Esophagus muscularis mucosa (tissue), 4 donors: ENCODE data around the gene CCDC51.

Source experiments
- EP300 ChIP-seq: sonication (generic); formaldehyde crosslinking; IDR thresholded peaks from one replicate; pipeline ENCODE4 v1.6.1; 2017; ENCODE audit warnings: antibody characterized with exemption
- POLR2A ChIP-seq: fragments of 450-650 bp; IDR thresholded peaks from one replicate; pipeline ENCODE4 v1.6.1; 2017; ENCODE audit warnings: antibody characterized with exemption, moderate library complexity, mild to moderate bottlenecking, low read depth
- POLR2AphosphoS5 ChIP-seq, 2 donors: sonication (generic); formaldehyde crosslinking; IDR thresholded peaks; one replicate each; pipeline ENCODE4 v1.6.1; 2017; ENCODE audit warnings: antibody characterized with exemption in 2 of 2
- TF ChIP-seq, protein P1 (sequence below), 3 experiments: fragments of 200-600 bp in 2 of 3; fragments of 450-650 bp in 1 of 3; sonication (generic) in 2 of 3; IDR thresholded peaks; one replicate each; pipeline ENCODE4 v1.5.1; 2017 to 2019; ENCODE audit warnings: antibody characterized with exemption in 3 of 3, mild to moderate bottlenecking in 2 of 3, moderate library complexity in 1 of 3

- TF ChIP-seq, protein P1, sequence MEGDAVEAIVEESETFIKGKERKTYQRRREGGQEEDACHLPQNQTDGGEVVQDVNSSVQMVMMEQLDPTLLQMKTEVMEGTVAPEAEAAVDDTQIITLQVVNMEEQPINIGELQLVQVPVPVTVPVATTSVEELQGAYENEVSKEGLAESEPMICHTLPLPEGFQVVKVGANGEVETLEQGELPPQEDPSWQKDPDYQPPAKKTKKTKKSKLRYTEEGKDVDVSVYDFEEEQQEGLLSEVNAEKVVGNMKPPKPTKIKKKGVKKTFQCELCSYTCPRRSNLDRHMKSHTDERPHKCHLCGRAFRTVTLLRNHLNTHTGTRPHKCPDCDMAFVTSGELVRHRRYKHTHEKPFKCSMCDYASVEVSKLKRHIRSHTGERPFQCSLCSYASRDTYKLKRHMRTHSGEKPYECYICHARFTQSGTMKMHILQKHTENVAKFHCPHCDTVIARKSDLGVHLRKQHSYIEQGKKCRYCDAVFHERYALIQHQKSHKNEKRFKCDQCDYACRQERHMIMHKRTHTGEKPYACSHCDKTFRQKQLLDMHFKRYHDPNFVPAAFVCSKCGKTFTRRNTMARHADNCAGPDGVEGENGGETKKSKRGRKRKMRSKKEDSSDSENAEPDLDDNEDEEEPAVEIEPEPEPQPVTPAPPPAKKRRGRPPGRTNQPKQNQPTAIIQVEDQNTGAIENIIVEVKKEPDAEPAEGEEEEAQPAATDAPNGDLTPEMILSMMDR (IDR thresholded peaks at IDR 0.05), result no peak
- TF ChIP-seq EP300, result no peak
- TF ChIP-seq POLR2AphosphoS5 (IDR thresholded peaks at IDR 0.05), result no peak
- no peak for TF ChIP-seq POLR2A
These were observed 8.5 kb downstream of the CCDC51 start for GRCh38 chr3:48431224-48432029.
